GM18505 (cell line): ENCODE measurements around the gene ESRRG.

Source experiments
- ATAC-seq: cut with Tn5 transposase; IDR thresholded peaks from one replicate; pipeline ENCODE4 v1.9.1; 2021; ENCODE audit not compliant: unreplicated experiment
- POLR2A ChIP-seq: IDR thresholded peaks from 4 replicates; pipeline ENCODE4 v1.6.1; 2011; ENCODE audit warnings: borderline replicate concordance; ENCODE audit not compliant: insufficient read depth, insufficient read length; ENCODE audit errors: extremely low read depth

ESRRG gene

DNA sequence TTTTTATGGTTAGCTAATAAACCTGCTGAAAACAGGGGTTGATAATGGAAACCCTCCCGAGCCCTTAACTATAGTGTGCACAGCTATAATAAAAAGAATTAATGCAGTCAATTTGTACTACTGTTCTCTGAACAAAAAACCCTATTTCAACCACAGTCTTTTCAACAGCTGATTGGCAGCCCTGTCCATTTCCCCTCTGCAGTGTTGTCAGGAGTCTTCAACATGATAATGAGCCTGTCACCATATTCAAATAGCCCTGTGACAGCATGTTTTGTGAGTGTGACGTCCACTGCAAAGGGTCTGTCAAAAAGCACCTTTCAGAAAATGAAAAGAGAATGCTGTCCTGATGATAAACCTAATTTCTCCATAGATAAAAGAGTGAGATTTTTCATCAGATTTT lies 92.7 kb downstream of the ESRRG start:
- TF ChIP-seq POLR2A, result no peak
- no peak for ATAC-seq

GRCh38 chr1:216627252-216627651 lies 96.0 kb downstream of the ESRRG start:
- TF ChIP-seq POLR2A, result no peak
- no peak for ATAC-seq

DNA sequence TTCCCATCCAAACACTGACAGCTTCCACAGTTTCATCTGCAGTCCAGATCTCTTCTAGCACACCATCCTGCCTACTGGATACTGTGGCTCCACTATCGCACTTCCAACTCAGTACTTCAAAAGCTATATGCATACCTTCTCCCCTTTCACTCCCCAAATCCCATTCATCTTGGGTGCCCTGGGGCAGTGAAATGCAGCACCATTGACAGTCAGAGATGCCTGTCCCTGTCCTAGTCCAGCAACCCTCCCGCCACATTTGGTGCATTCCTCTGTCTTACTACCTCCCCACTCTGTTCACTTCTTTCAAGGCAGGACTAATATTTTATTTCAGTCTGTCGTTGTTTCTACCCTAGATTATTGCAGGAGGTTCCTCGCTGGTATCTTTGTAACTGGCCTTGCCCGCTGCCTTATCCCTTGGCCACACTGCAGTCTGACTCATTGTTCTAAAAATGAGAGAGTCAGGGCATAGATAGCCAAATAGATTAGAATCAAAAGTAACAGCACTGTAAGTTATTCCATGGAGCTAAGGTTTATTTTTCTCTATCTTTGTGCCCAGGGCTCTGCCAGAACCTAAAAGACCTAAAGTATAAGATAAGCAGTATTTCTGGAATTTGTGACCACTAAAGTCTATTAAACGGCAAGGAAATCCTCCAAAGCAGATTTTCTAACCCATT lies 96.7 kb downstream of the ESRRG start:
- no peak for ATAC-seq
- no peak for TF ChIP-seq POLR2A

- TF ChIP-seq POLR2A, result no peak
These were observed 101.7 kb downstream of the ESRRG start for GRCh38 chr1:216621536-216621935.

GRCh38 chr1:216617081-216617875 lies 106.0 kb downstream of the ESRRG start:
- TF ChIP-seq POLR2A, result no peak
- ATAC-seq, result no peak

More at GRCh38 chr1:216621536-216621935, 101.7 kb downstream of the ESRRG start:
- ATAC-seq, result no peak

- ATAC-seq, result no peak
- TF ChIP-seq POLR2A, result no peak
These were observed 106.8 kb downstream of the ESRRG start for GRCh38 chr1:216616425-216616824.

GRCh38 chr1:216614011-216614934 lies 109.0 kb downstream of the ESRRG start:
- no peak for ATAC-seq
- no peak for TF ChIP-seq POLR2A

DNA sequence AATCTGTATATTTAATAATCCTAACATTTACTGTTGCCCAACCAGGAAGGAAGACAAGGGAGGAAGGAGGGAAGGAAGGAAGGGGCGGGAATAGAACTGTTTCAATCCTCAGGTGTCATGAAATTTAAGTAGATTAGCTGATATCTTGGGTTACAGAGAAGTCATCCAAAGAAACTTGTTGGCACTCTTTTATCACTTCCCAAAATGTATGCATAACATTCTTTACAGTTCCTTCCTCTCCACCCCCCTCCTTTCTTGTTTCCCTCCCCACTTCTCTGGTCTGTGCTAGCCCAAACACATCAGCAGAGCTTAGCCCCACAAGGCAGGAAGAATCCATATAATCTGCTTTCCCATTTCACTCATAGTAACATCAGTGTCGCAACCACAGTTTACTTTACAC lies 110.9 kb downstream of the ESRRG start:
- no peak for TF ChIP-seq POLR2A
- no peak for ATAC-seq

DNA sequence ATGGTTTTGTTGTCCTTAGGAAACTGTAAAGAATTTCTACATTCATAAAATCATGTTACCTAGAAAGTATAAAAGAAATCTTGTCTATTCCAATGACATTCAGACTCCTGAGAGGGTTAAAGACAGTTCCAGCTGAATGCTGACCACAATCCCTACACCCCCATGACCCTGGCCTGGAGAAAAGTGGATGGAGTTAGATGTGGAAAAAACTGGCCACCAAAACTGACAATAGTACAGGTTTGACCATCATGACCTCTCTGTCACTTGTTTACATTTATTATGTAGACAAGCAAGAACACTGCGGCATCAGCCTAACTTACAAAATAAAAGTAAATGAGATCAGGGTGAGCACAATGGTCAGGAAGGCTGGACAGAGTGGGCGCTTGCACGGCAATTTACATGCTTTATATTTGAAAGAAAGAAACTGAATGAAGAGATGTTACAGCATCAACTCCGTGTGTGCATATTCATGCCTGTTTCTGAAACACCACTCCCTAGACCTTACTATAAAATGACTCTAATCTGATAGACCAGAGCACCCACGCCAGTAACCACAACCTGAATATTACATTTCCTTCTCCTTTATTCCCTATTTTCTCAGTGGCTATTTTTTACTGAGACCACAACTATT lies 116.0 kb downstream of the ESRRG start:
- no peak for TF ChIP-seq POLR2A
- ATAC-seq, result no peak

DNA sequence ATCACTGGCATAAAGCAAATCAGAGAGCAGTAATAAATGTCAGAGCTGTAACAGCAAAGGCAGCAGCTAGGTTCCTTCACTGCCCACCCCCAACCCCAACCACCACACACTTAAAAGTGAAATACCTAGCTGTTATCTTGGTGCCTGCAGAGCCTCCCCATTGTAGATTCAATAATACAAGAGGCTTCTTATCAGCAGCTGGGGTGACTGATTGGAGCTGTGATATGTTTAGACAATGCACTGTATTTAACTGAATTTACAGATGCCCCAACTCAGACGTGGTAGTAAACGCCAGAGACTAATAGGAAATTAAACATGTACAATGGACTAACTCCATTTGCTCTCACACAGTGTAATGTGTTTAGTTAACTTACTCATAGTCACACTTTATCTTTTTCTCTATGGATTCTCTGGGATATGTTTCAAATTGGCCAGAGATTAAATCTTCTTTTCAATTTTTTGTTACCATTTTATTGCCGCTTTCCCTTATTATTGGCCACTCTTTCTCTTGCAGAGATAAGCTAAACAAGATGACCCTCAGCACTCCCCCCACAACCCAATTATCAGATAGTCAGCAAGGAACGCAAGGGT lies 117.1 kb downstream of the ESRRG start:
- no peak for TF ChIP-seq POLR2A
- no peak for ATAC-seq

- no peak for TF ChIP-seq POLR2A
- ATAC-seq, result no peak
These were observed 118.5 kb downstream of the ESRRG start for GRCh38 chr1:216604771-216605170.
